HG03060 (cell line): ENCODE data around the gene STK16.
A peak's percentile ranks its signal among the peaks of the same experiment; 100 is the strongest.

Source experiments
- ATAC-seq: cut with Tn5 transposase; IDR thresholded peaks from one replicate; pipeline ENCODE4 v1.9.1; 2021; ENCODE audit warnings: low read depth, moderate number of reproducible peaks; ENCODE audit not compliant: unreplicated experiment

STK16 gene

GRCh38 chr2:219213026-219213415, 32.3 kb upstream of the STK16 start:
- ATAC-seq: no peak

- no peak for ATAC-seq
These were observed 31.7 kb upstream of the STK16 start for GRCh38 chr2:219213486-219214071.

GRCh38 chr2:219214141-219214540, 31.1 kb upstream of the STK16 start:
- ATAC-seq: no peak

GRCh38 chr2:219214786-219215185, 30.5 kb upstream of the STK16 start:
- no peak for ATAC-seq

- no peak for ATAC-seq
These were observed 29.3 kb upstream of the STK16 start for GRCh38 chr2:219215871-219216534.

GRCh38 chr2:219216535-219216915, 28.8 kb upstream of the STK16 start:
- no peak for ATAC-seq

GRCh38 chr2:219218217-219218731, 27.0 kb upstream of the STK16 start:
- peak; percentile 12 for ATAC-seq

- ATAC-seq: peak; percentile 53
These were observed 26.3 kb upstream of the STK16 start, which contains the start of gene ABCB6 for GRCh38 chr2:219218732-219219701. Gene ABCB6 (minus strand): TSS chr2:219218958. CDS start chr2:219218673, 285 bp downstream.

GRCh38 chr2:219219784-219220532, 25.3 kb upstream of the STK16 start:
- ATAC-seq: no peak

- ATAC-seq: no peak
These were observed 24.5 kb upstream of the STK16 start for GRCh38 chr2:219220652-219221402.

- no peak for ATAC-seq
These were observed 23.2 kb upstream of the STK16 start for GRCh38 chr2:219221957-219222518.

GRCh38 chr2:219223831-219224610, 21.3 kb upstream of the STK16 start:
- no peak for ATAC-seq

- ATAC-seq: no peak
These were observed 19.9 kb upstream of the STK16 start for GRCh38 chr2:219225350-219225749.

- ATAC-seq: no peak
These were observed 17.0 kb upstream of the STK16 start for GRCh38 chr2:219228041-219228910.

GRCh38 chr2:219228911-219229304, 16.4 kb upstream of the STK16 start:
- no peak for ATAC-seq

GRCh38 chr2:219229305-219230058, 15.8 kb upstream of the STK16 start, which contains the start of the genes ANKZF1 and ATG9A:
Gene ANKZF1 (plus strand): TSS chr2:219229806. CDS start chr2:219230258, 452 bp downstream.
Gene ATG9A (minus strand): TSS chr2:219229636. CDS start chr2:219228024, 1,612 bp downstream.
- peak; percentile 92 for ATAC-seq
